Measurements from ENCODE around the gene TOP2B.

Gene TOP2B

GRCh38 chr3:25593001-25593400, 71.7 kb downstream of the TOP2B start:
- DNase-seq (ENCODE audit: low read depth): no peak
- no peak overlapping the region for H3K4me3 ChIP-seq (ENCODE audit: low read depth, low read length)
- TF ChIP-seq MYC (IDR thresholded peaks at IDR 0.05; ENCODE audit: low read depth, low read length): no peak
- no peak for TF ChIP-seq POLR2A (IDR thresholded peaks at IDR 0.05; ENCODE audit: extremely low read depth, insufficient read length)
- TF ChIP-seq MAX (IDR thresholded peaks at IDR 0.05; ENCODE audit: low read depth, low read length): no peak
- no peak for TF ChIP-seq CTCF (IDR thresholded peaks at IDR 0.05; ENCODE audit: low read depth, low read length)

DNA sequence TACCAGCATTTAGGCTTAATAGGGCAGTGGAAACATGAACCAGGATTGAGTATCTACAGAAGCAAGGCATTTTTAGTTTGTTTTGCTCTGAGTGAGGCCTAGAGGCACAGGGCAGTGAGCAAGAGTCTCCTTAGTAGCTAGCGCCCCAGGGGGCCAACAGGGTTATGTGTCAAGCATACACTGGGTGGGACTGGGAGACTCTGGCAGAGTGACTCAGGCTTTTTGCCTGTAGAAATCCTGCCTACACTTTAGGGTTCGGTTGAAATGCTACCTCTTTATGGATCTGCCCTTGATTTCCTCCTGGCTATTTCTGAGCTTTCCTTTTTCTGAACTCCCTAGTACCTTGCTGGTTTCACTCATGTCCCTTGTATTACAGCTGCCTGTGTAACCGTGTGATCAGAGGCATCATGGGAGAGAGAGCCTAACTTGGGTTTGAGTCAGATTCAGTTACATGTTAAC, 72.2 kb downstream of the TOP2B start:
- H3K4me3 ChIP-seq (ENCODE audit: low read depth, low read length): no peak overlapping the region
- peak; percentile 79 for DNase-seq (ENCODE audit: low read depth)
- TF ChIP-seq CTCF (IDR thresholded peaks at IDR 0.05; ENCODE audit: low read depth, low read length) (no peak), MYC (IDR thresholded peaks at IDR 0.05; ENCODE audit: low read depth, low read length) (no peak), MAX (IDR thresholded peaks at IDR 0.05; ENCODE audit: low read depth, low read length) (no peak), POLR2A (IDR thresholded peaks at IDR 0.05; ENCODE audit: extremely low read depth, insufficient read length) (no peak)

DNA sequence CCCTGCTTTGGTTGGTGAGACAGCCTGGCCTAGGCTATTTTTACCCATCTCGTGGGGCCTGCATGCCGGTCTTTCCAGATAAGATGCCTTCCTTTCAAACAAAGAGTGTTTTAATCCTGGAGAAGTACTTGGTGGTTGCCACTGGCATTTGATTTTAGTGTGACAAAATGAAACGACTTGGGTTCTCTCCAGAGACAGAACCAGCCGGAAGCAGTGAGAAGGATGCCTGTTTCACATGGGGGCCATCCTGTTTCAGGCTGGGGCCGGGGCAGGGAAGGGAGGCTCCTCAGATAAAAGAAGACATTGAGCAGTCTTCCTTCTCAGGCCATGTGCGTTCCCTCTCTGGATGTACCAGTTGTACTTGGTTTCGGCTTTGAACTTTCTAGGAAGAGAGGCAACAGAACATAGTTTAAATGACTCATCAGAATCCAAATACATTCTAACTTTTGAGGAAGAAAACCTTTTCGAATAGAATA, 74.9 kb downstream of the TOP2B start:
- no peak overlapping the region for H3K4me3 ChIP-seq (ENCODE audit: low read depth, low read length)
- DNase-seq (ENCODE audit: low read depth): no peak
- TF ChIP-seq MAX (IDR thresholded peaks at IDR 0.05; ENCODE audit: low read depth, low read length) (no peak), POLR2A (IDR thresholded peaks at IDR 0.05; ENCODE audit: extremely low read depth, insufficient read length) (no peak), CTCF (IDR thresholded peaks at IDR 0.05; ENCODE audit: low read depth, low read length) (no peak), MYC (IDR thresholded peaks at IDR 0.05; ENCODE audit: low read depth, low read length) (no peak)

DNA sequence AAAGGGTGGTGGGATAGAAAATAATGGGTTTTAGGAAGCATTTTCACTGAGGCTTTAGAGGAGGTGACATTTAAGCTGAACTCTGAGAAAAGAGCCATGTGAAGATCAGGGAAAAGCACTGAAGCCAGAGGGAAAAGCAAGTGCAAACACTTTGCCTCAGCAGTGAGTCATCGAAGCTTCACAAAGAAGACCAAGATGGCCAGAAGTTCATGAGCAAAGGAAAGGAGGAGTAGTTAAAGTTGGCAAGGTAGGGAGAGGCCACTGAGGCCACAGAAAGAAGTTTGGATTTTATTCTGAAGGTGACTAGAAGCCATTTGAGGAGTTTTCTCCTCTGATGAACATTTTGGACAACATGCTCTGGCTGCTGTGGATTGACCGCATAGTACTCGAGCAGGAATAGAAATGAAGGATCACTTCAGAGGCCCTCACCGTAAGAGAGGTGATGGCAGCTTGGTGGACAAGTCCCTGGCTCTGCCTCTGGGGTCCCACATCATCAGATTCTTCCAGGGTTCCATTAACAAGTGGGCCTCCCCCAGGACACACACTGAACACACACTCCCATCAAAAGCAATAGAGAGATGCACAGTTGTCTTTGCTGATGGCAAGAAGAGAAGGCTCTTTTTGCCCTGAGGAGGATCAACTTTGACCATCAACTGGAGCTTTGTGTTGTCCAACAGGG, 75.5 kb downstream of the TOP2B start:
- no peak for DNase-seq (ENCODE audit: low read depth)
- no peak overlapping the region for H3K4me3 ChIP-seq (ENCODE audit: low read depth, low read length)
- TF ChIP-seq POLR2A (IDR thresholded peaks at IDR 0.05; ENCODE audit: extremely low read depth, insufficient read length): no peak
- no peak for TF ChIP-seq CTCF (IDR thresholded peaks at IDR 0.05; ENCODE audit: low read depth, low read length)
- TF ChIP-seq MAX (IDR thresholded peaks at IDR 0.05; ENCODE audit: low read depth, low read length): no peak
- no peak for TF ChIP-seq MYC (IDR thresholded peaks at IDR 0.05; ENCODE audit: low read depth, low read length)

- H3K4me3 ChIP-seq (ENCODE audit: low read depth, low read length): no peak overlapping the region
- TF ChIP-seq MAX (IDR thresholded peaks at IDR 0.05; ENCODE audit: low read depth, low read length) (no peak), MYC (IDR thresholded peaks at IDR 0.05; ENCODE audit: low read depth, low read length) (no peak), CTCF (IDR thresholded peaks at IDR 0.05; ENCODE audit: low read depth, low read length) (no peak), POLR2A (IDR thresholded peaks at IDR 0.05; ENCODE audit: extremely low read depth, insufficient read length) (no peak)
- DNase-seq (ENCODE audit: low read depth): no peak
These were observed 76.1 kb downstream of the TOP2B start for GRCh38 chr3:25588441-25589103.

Data from NB4 (cell line).